A549 (cell line): ENCODE results near the gene DCLK1.

Experiments
- CTCF ChIP-seq: fragments of >200 bp; sonication (Bioruptor Twin); formaldehyde crosslinking; IDR thresholded peaks from 3 replicates; pipeline ENCODE4 v1.5.1; 2016
- ESRRA ChIP-seq: fragments of 150-350 bp; IDR thresholded peaks from 2 replicates; pipeline ENCODE4 v1.6.1; 2014; ENCODE audit warnings: mild to moderate bottlenecking, low read length, borderline replicate concordance
- KDM1A ChIP-seq: fragments of 200-600 bp; sonication (generic); IDR thresholded peaks from 2 replicates; pipeline ENCODE4 v1.6.1; 2016; ENCODE audit warnings: low read depth, mild to moderate bottlenecking
- POLR2A ChIP-seq: IDR thresholded peaks from 2 replicates; pipeline ENCODE4 v1.6.1; 2012; ENCODE audit warnings: mild to moderate bottlenecking, low read length

GRCh38 chr13:35965226-35965927 is 165.8 kb downstream of the DCLK1 start:
- TF ChIP-seq CTCF (no peak), KDM1A (no peak), ESRRA (no peak), POLR2A (no peak)
